ENCODE measurements around the gene PRELID3B. TPM values are rescaled to one million over a fixed set of nuclear protein-coding genes. Genes with fewer than 3 reads are reported as not detected.

Gene PRELID3B
- total and polyA plus RNA-seq, 2 of the 8 experiments (the other 6 are each of a cell fraction or from before 2014, with no cell fraction given), result 8.1 to 50.5 TPM

GRCh38 chr20:59047938-59048680 is 5.5 kb upstream of the PRELID3B start (continued):
- TF ChIP-seq SUZ12 (IDR thresholded peaks at IDR 0.05; ENCODE audit: low read length), result no peak
- TF ChIP-seq, protein P1, sequence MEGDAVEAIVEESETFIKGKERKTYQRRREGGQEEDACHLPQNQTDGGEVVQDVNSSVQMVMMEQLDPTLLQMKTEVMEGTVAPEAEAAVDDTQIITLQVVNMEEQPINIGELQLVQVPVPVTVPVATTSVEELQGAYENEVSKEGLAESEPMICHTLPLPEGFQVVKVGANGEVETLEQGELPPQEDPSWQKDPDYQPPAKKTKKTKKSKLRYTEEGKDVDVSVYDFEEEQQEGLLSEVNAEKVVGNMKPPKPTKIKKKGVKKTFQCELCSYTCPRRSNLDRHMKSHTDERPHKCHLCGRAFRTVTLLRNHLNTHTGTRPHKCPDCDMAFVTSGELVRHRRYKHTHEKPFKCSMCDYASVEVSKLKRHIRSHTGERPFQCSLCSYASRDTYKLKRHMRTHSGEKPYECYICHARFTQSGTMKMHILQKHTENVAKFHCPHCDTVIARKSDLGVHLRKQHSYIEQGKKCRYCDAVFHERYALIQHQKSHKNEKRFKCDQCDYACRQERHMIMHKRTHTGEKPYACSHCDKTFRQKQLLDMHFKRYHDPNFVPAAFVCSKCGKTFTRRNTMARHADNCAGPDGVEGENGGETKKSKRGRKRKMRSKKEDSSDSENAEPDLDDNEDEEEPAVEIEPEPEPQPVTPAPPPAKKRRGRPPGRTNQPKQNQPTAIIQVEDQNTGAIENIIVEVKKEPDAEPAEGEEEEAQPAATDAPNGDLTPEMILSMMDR (IDR thresholded peaks at IDR 0.05; ENCODE audit: control extremely low read depth in 1 of 3, insufficient read depth in 1 of 3, low read depth in 1 of 3, low read length in 3 of 3), result no peak
